OCI-LY3 (cell line): ENCODE results near the gene CCDC63.

Source experiments
- CTCF ChIP-seq: fragments of 200-600, 300-600 bp; sonication (generic); IDR thresholded peaks from 2 replicates; pipeline ENCODE4 v1.5.1; 2014; ENCODE audit warnings: antibody characterized with exemption, low read length, low read depth
- EZH2phosphoT487 ChIP-seq: fragments of 200-600 bp; shearing (Covaris generic); IDR thresholded peaks from 2 replicates; pipeline ENCODE4 v1.6.1; 2018; ENCODE audit warnings: antibody characterized with exemption, mixed run types, low read depth

- TF ChIP-seq CTCF (no peak), EZH2phosphoT487 (no peak)
Measured at GRCh38 chr12:110809149-110809548, 37.6 kb upstream of the CCDC63 start.
